NCI-H2171 (cell line): ENCODE data around the gene CFAP46.
"Not testable (repeated sequence)": the region's sequence is repeated elsewhere in the genome, so short reads cannot be mapped to it uniquely, and the experiment has no call there.

Source experiments
- DNase-seq: peaks from one replicate; lab custom pipeline; 2025; lab: John Stamatoyannopoulos, UW

Gene CFAP46

GRCh38 chr10:132979491-132980425, 37.4 kb upstream of the CFAP46 start:
- no peak for DNase-seq

- DNase-seq: no peak
These were observed 36.2 kb upstream of the CFAP46 start for GRCh38 chr10:132978542-132978941.

- DNase-seq: no peak
These were observed 35.4 kb upstream of the CFAP46 start for GRCh38 chr10:132977807-132978206.

- DNase-seq: no peak
These were observed 34.7 kb upstream of the CFAP46 start for GRCh38 chr10:132977076-132977475.

GRCh38 chr10:132975831-132976682, 33.7 kb upstream of the CFAP46 start:
- DNase-seq: no peak

- DNase-seq: no peak
These were observed 32.8 kb upstream of the CFAP46 start for GRCh38 chr10:132974886-132975830.

GRCh38 chr10:132974249-132974796, 32.0 kb upstream of the CFAP46 start:
- DNase-seq: no peak

- DNase-seq: no peak
These were observed 31.5 kb upstream of the CFAP46 start for GRCh38 chr10:132973903-132974241.

- no peak for DNase-seq
These were observed 30.9 kb upstream of the CFAP46 start for GRCh38 chr10:132972986-132973902.

GRCh38 chr10:132972149-132972985, 30.0 kb upstream of the CFAP46 start:
- DNase-seq: no peak

- DNase-seq: no peak
These were observed 29.2 kb upstream of the CFAP46 start for GRCh38 chr10:132971448-132972148.

GRCh38 chr10:132970641-132971438, 28.5 kb upstream of the CFAP46 start:
- no peak for DNase-seq

- DNase-seq: no peak
These were observed 25.2 kb upstream of the CFAP46 start for GRCh38 chr10:132967540-132967939.

GRCh38 chr10:132965411-132966057, 23.2 kb upstream of the CFAP46 start:
- peak; percentile 70 for DNase-seq

GRCh38 chr10:132964707-132965410, 22.5 kb upstream of the CFAP46 start:
- DNase-seq: not testable (repeated sequence)

GRCh38 chr10:132964231-132964630, 21.9 kb upstream of the CFAP46 start:
- no peak for DNase-seq

GRCh38 chr10:132963430-132963960, 21.1 kb upstream of the CFAP46 start:
- no peak for DNase-seq
